ENCODE results near the gene PLAAT2. TPM values are rescaled to one million over a fixed set of nuclear protein-coding genes. Genes with fewer than 3 reads are reported as not detected.

The PLAAT2 gene
- total and polyA plus RNA-seq, 4 donors = 2.2 to 29.8 (median 14.8) TPM

GRCh38 chr11:63503492-63503891, 59.7 kb downstream of the PLAAT2 start:
- Histone ChIP-seq H3K27me3 (ENCODE audit: control insufficient read depth in 3 of 3, insufficient read depth in 3 of 3, low read length in 2 of 3) (no peaks in the 10 kb centered on the region), H3K9ac (ENCODE audit: insufficient read depth in 1 of 2, low read length in 2 of 2) (no peak overlapping the region), H3K4me1 (ENCODE audit: control insufficient read depth in 5 of 5, insufficient read depth in 5 of 5, low read length in 5 of 5) (peaks cover 0 to 5% (median 0%) of the 10 kb centered on the region in 5 donors), H3K27ac (ENCODE audit: low read depth in 1 of 2, low read length in 1 of 2) (no peak overlapping the region), H3K9me3 (ENCODE audit: control insufficient read depth in 4 of 4, insufficient read depth in 3 of 4, low read length in 3 of 4) (peaks cover 0 to 4% (median 2%) of the 10 kb centered on the region in 4 donors), H3K4me3 (no peak overlapping the region), H3K36me3 (ENCODE audit: control insufficient read depth in 4 of 4, insufficient read depth in 4 of 4, low read length in 4 of 4) (no peaks in the 10 kb centered on the region)
- 37 to 58% methylated on average over 6 of the region's 6 CpGs for WGBS, 2 donors
- TF ChIP-seq CTCF (IDR thresholded peaks at IDR 0.05; ENCODE audit: control extremely low read depth, extremely low read depth) = no peak
- no peak for ATAC-seq (ENCODE audit: insufficient read depth, low FRiP score)
- no peak for DNase-seq

Other genes with a start within 250 kb of the PLAAT2 start
- gene SLC22A9, start 193.6 kb downstream of the PLAAT2 start, total RNA-seq = not detected
- gene SLC22A9, start 193.6 kb downstream of the PLAAT2 start, polyA plus RNA-seq = not detected
- gene PLAAT5, start 72.2 kb downstream of the PLAAT2 start, total RNA-seq = 1 to 10 TPM; 1.1 to 5.6 TPM
- 1 to 10 TPM; 2.5 to 3.8 TPM for gene PLAAT5, start 72.2 kb downstream of the PLAAT2 start, polyA plus RNA-seq
- 1 to 10 TPM in 1 of 2 donors, under 1 TPM in 1; 0.43 to 1.3 TPM for gene LGALS12, start 57.3 kb downstream of the PLAAT2 start, total RNA-seq
- gene LGALS12, start 57.3 kb downstream of the PLAAT2 start, polyA plus RNA-seq = under 1 TPM; 0.75 to 0.98 TPM
- 100 to 1,000 TPM in 1 of 2 donors, 10 to 100 TPM in 1; 49.7 to 133 TPM for gene PLAAT4, start 26.6 kb downstream of the PLAAT2 start, total RNA-seq
- 100 to 1,000 TPM; 163 to 336 TPM for gene PLAAT4, start 26.6 kb downstream of the PLAAT2 start, polyA plus RNA-seq
- gene PLAAT3, start 51.1 kb upstream of the PLAAT2 start, total RNA-seq = 100 to 1,000 TPM in 1 of 2 donors, 10 to 100 TPM in 1; 12.7 to 124 TPM
- gene PLAAT3, start 51.1 kb upstream of the PLAAT2 start, polyA plus RNA-seq = 100 to 1,000 TPM in 1 of 2 donors, 10 to 100 TPM in 1; 55.5 to 232 TPM
- gene ATL3, start 108.0 kb upstream of the PLAAT2 start, total RNA-seq = 10 to 100 TPM; 50.7 to 79.5 TPM
- 10 to 100 TPM; 13.6 to 16.7 TPM for gene ATL3, start 108.0 kb upstream of the PLAAT2 start, polyA plus RNA-seq
- 100 to 1,000 TPM in 1 of 2 donors, 10 to 100 TPM in 1; 82.1 to 102 TPM for gene RTN3, start 118.1 kb upstream of the PLAAT2 start, total RNA-seq
- gene RTN3, start 118.1 kb upstream of the PLAAT2 start, polyA plus RNA-seq = 10 to 100 TPM; 87.0 to 98.2 TPM
- gene ZFTA, start 205.4 kb upstream of the PLAAT2 start, total RNA-seq = 10 to 100 TPM in 1 of 2 donors, 1 to 10 TPM in 1; 8.7 to 21.8 TPM
- gene ZFTA, start 205.4 kb upstream of the PLAAT2 start, polyA plus RNA-seq = 1 to 10 TPM; 4.1 to 4.6 TPM